ENCODE data around the gene PRKAR1A. TPM values are rescaled to one million over a fixed set of nuclear protein-coding genes. Genes with fewer than 3 reads are reported as not detected.

Gene PRKAR1A
- 100 to 1,000 TPM; 296 to 409 TPM for total RNA-seq

DNA sequence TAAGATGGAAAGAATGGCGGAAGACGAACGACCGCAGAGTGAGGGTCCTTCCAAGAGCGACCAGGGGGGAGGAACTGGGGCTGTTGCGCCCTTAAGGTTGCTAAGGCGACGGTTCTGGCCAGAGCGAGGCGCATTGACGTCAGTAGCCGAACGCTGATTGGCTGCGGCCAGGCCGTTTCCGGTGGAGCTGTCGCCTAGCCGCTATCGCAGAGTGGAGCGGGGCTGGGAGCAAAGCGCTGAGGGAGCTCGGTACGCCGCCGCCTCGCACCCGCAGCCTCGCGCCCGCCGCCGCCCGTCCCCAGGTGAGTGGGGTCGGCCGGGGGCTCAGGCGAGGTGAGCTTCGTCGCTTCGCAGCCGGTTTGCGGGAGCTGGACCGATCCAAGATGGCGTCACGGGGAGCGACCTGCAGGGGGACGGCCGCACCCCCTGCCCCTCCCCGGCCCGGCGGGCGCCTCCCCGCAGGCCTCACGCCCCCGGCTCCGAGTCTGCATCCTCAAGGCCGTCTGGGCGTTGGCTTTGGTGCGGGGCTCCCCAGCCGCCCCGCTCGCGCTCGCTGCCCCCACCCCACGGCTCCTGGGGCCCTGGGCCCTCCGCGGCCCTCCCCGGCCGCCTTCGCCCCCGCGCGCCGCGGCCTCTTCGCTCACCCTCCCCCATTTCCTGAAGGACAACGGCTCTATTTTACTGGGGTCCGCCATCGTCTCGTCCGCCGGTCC lies at the start of gene PRKAR1A:
TSS of gene PRKAR1A (plus strand) at position 184 of the 713 bp plus-strand sequence. CDS start 2,970 bp downstream, outside the sequence.
- Histone ChIP-seq H3K27me3 (replicated peaks; ENCODE audit: insufficient read depth) (no peaks in the 10 kb centered on the region), H3K27ac (peak within 1 kb of the TSS; percentile 98), H3K4me1 (replicated peaks) (no peaks in the 10 kb centered on the region), H3K36me3 (no peaks in the 10 kb centered on the region), H3K9me3 (no peaks in the 10 kb centered on the region), H3K4me3 (peak within 1 kb of the TSS; percentile 85 to 94)
- under 1% methylated on average over 52 of the region's 81 CpGs for WGBS
- peak in 1 of 4 experiments; percentile 42 for TF ChIP-seq CTCF (IDR thresholded peaks at IDR 0.05)
- TF ChIP-seq POLR2A (IDR thresholded peaks at IDR 0.05): peak; percentile 90
- peak; percentile 92 for TF ChIP-seq POLR2AphosphoS5 (IDR thresholded peaks at IDR 0.05)
- intact Hi-C loops (cut with DNase I): loop anchor here (5.0 kb wide), 1 partner anchor 55 kb away; the partner anchor contains the start of gene WIPI1
- peak; percentile 96 for DNase-seq (ENCODE audit: low spot score)

GRCh38 chr17:68463211-68464019 lies 48.8 kb upstream of the PRKAR1A start:
- intact Hi-C loops (cut with DNase I): loop anchor here (5.0 to 10.0 kb wide), 3 partner anchors 201 to 291 kb away; no protein-coding TSS in a partner anchor
- Histone ChIP-seq H3K27ac (no peak overlapping the region), H3K4me3 (no peak overlapping the region), H3K9me3 (no peaks in the 10 kb centered on the region), H3K27me3 (replicated peaks; ENCODE audit: insufficient read depth) (no peaks in the 10 kb centered on the region), H3K36me3 (no peaks in the 10 kb centered on the region), H3K4me1 (replicated peaks) (no peaks in the 10 kb centered on the region)
- DNase-seq (ENCODE audit: low spot score): no peak
- TF ChIP-seq CTCF (IDR thresholded peaks at IDR 0.05) (no peak), POLR2A (IDR thresholded peaks at IDR 0.05) (no peak), POLR2AphosphoS5 (IDR thresholded peaks at IDR 0.05) (no peak)
- WGBS: 50% methylated on average over 6 of the region's 6 CpGs

- WGBS: 61% methylated on average over 5 of the region's 5 CpGs
- DNase-seq (ENCODE audit: low spot score): no peak
- intact Hi-C loops (cut with DNase I): loop anchor here (10.0 kb wide), 2 partner anchors 286 to 294 kb away; no protein-coding TSS in a partner anchor
- Histone ChIP-seq H3K27ac (no peak overlapping the region), H3K4me1 (replicated peaks) (no peaks in the 10 kb centered on the region), H3K4me3 (no peak overlapping the region), H3K9me3 (no peaks in the 10 kb centered on the region), H3K36me3 (no peaks in the 10 kb centered on the region), H3K27me3 (replicated peaks; ENCODE audit: insufficient read depth) (no peaks in the 10 kb centered on the region)
- TF ChIP-seq POLR2A (IDR thresholded peaks at IDR 0.05) (no peak), POLR2AphosphoS5 (IDR thresholded peaks at IDR 0.05) (no peak), CTCF (IDR thresholded peaks at IDR 0.05) (no peak)
Observed at GRCh38 chr17:68468334-68468733, 43.9 kb upstream of the PRKAR1A start.

GRCh38 chr17:68468788-68469187 lies 43.4 kb upstream of the PRKAR1A start:
- no peaks in the 10 kb centered on the region for H3K9me3 ChIP-seq
- no peaks in the 10 kb centered on the region for H3K27me3 ChIP-seq (replicated peaks; ENCODE audit: insufficient read depth)
- no peak overlapping the region for H3K27ac ChIP-seq
- no peaks in the 10 kb centered on the region for H3K4me1 ChIP-seq (replicated peaks)
- H3K36me3 ChIP-seq: no peaks in the 10 kb centered on the region
- no peak for TF ChIP-seq POLR2AphosphoS5 (IDR thresholded peaks at IDR 0.05)
- TF ChIP-seq POLR2A (IDR thresholded peaks at IDR 0.05): no peak
- TF ChIP-seq CTCF (IDR thresholded peaks at IDR 0.05): no peak
- no peak overlapping the region for H3K4me3 ChIP-seq
- WGBS: 86% methylated on average over 1 of the region's 1 CpG
- no peak for DNase-seq (ENCODE audit: low spot score)
- intact Hi-C loops (cut with DNase I): loop anchor here (10.0 kb wide), 2 partner anchors 286 to 294 kb away; no protein-coding TSS in a partner anchor

Data from prostate gland (tissue), 2 donors.